ENCODE measurements around the gene PNISR.

PNISR gene

GRCh38 chr6:99390896-99391295, 34.2 kb downstream of the PNISR start:
- Histone ChIP-seq H2AFZ (ENCODE audit: low read length) (no peak overlapping the region), H3K4me3 (ENCODE audit: low read depth, low read length, poor library complexity, severe bottlenecking) (no peak overlapping the region), H3K9me3 (ENCODE audit: low read length) (no peaks in the 10 kb centered on the region), H3K36me3 (ENCODE audit: insufficient read depth, low read length) (no peaks in the 10 kb centered on the region), H3F3A (ENCODE audit: insufficient read depth, low read length) (no peaks in the 10 kb centered on the region), H3K4me1 (ENCODE audit: insufficient read depth, low read length, severe bottlenecking) (peaks cover 19% of the 10 kb centered on the region), H3K27ac (ENCODE audit: low read depth, low read length, poor library complexity, severe bottlenecking) (no peak overlapping the region), H3K9me2 (ENCODE audit: low read depth, low read length) (no peaks in the 10 kb centered on the region), H4K20me1 (ENCODE audit: insufficient read depth, low read length) (no peaks in the 10 kb centered on the region), H3K27me3 (ENCODE audit: insufficient read depth, low read length) (no peaks in the 10 kb centered on the region), H3K79me2 (ENCODE audit: insufficient read depth, low read length) (peaks cover 10% of the 10 kb centered on the region; the same call in 1 of the 2 replicates), H3K9ac (ENCODE audit: low read length) (no peak overlapping the region), H3K4me2 (ENCODE audit: low read length) (no peak overlapping the region)
- TF ChIP-seq EZH2 (IDR thresholded peaks at IDR 0.05; ENCODE audit: borderline replicate concordance, low read length) (no peak), CTCF (IDR thresholded peaks at IDR 0.05; ENCODE audit: low read length) (no peak)

DNA sequence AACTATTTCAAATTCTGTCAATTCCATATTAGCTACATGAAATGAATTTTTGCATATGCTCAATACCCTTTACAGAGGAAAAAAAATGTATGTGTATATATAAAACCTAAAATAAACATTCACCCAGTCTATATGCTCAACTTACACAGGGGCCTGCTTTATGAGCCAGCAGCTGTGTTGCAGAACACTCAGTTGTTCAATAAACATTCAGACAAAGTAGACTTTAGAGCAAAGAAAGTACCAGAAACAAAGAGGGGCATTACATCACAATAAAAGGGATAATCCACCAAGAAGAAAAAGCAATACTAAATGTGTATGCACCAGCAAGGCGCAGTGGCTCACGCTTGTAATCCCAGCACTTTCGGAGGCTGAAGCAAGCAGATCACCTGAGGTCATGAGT, 40.6 kb downstream of the PNISR start:
- Histone ChIP-seq H3K9ac (ENCODE audit: low read length) (no peak overlapping the region), H3K4me1 (ENCODE audit: insufficient read depth, low read length, severe bottlenecking) (no peaks in the 10 kb centered on the region), H3F3A (ENCODE audit: insufficient read depth, low read length) (no peaks in the 10 kb centered on the region), H3K4me3 (ENCODE audit: low read depth, low read length, poor library complexity, severe bottlenecking) (no peak overlapping the region), H3K27me3 (ENCODE audit: insufficient read depth, low read length) (no peaks in the 10 kb centered on the region), H3K9me2 (ENCODE audit: low read depth, low read length) (no peaks in the 10 kb centered on the region), H3K36me3 (ENCODE audit: insufficient read depth, low read length) (no peaks in the 10 kb centered on the region), H3K79me2 (ENCODE audit: insufficient read depth, low read length) (peaks cover 14% of the 10 kb centered on the region), H2AFZ (ENCODE audit: low read length) (no peak overlapping the region), H3K9me3 (ENCODE audit: low read length) (no peaks in the 10 kb centered on the region), H3K27ac (ENCODE audit: low read depth, low read length, poor library complexity, severe bottlenecking) (no peak overlapping the region), H4K20me1 (ENCODE audit: insufficient read depth, low read length) (no peaks in the 10 kb centered on the region), H3K4me2 (ENCODE audit: low read length) (no peak overlapping the region)
- TF ChIP-seq CTCF (IDR thresholded peaks at IDR 0.05; ENCODE audit: low read length) = no peak
- no peak for TF ChIP-seq EZH2 (IDR thresholded peaks at IDR 0.05; ENCODE audit: borderline replicate concordance, low read length)

DNA sequence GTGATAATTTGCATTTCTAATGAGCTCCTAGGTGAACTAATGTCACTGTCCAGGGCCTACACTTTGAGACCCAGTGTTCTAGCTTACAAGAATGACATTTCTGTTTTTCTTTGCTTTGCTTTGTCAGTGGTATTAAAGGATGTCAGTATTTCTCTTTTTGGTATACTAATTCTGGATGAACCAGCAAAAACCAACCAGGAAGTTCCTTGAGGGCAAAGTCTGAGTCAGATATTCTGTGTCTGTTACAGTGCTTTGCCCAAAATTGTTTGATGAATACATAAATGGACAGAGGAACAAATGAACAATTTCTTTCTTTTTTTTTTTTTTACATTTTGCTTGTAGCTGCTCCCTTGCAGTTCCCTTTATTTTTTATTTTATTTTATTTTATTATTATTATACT, 46.5 kb downstream of the PNISR start:
- no peak overlapping the region for H3K9ac ChIP-seq (ENCODE audit: low read length)
- H3K4me3 ChIP-seq (ENCODE audit: low read depth, low read length, poor library complexity, severe bottlenecking) = no peak overlapping the region
- H2AFZ ChIP-seq (ENCODE audit: low read length) = no peak overlapping the region
- H3K27ac ChIP-seq (ENCODE audit: low read depth, low read length, poor library complexity, severe bottlenecking) = no peak overlapping the region
- H3K4me1 ChIP-seq (ENCODE audit: insufficient read depth, low read length, severe bottlenecking) = no peaks in the 10 kb centered on the region
- H3F3A ChIP-seq (ENCODE audit: insufficient read depth, low read length) = no peaks in the 10 kb centered on the region
- TF ChIP-seq EZH2 (IDR thresholded peaks at IDR 0.05; ENCODE audit: borderline replicate concordance, low read length) (no peak), CTCF (IDR thresholded peaks at IDR 0.05; ENCODE audit: low read length) (no peak)
- no peak overlapping the region for H3K4me2 ChIP-seq (ENCODE audit: low read length)
- H3K36me3 ChIP-seq (ENCODE audit: insufficient read depth, low read length) = no peaks in the 10 kb centered on the region
- H3K9me2 ChIP-seq (ENCODE audit: low read depth, low read length) = no peaks in the 10 kb centered on the region
- H4K20me1 ChIP-seq (ENCODE audit: insufficient read depth, low read length) = no peaks in the 10 kb centered on the region
- H3K9me3 ChIP-seq (ENCODE audit: low read length) = no peaks in the 10 kb centered on the region
- peaks cover 5% of the 10 kb centered on the region; the same call in 1 of the 2 replicates for H3K79me2 ChIP-seq (ENCODE audit: insufficient read depth, low read length)
- no peaks in the 10 kb centered on the region for H3K27me3 ChIP-seq (ENCODE audit: insufficient read depth, low read length)

Measured in OCI-LY1 (cell line).